A549 treated with Hydrocortisone at 1 μM for 4 hours (cell line): Measurements from ENCODE around the gene AGBL2. TPM values are rescaled to one million over a fixed set of nuclear protein-coding genes. Genes with fewer than 3 reads are reported as not detected.

ENCODE experiments used
- total RNA-seq: library from RNA; stranded (reverse); fragments of 200-300 nt; extraction: Qiagen RNA extraction; gene quantifications from 5 replicates; pipeline ENCODE4 v1.2.3, GENCODE V29; 2022

Gene AGBL2
- 0.64 to 1.4 TPM (median 1.1 TPM) in 5 replicates for total RNA-seq

GRCh38 chr11:47715082-47715669 lies at the start of gene AGBL2:
TSS of gene AGBL2 (minus strand) at chr11:47715369. CDS start at chr11:47714650, 719 bp downstream.

GRCh38 chr11:47642099-47642855 lies 72.9 kb downstream of the AGBL2 start, which contains the start of gene MTCH2:
TSS of gene MTCH2 (minus strand) at chr11:47642559. CDS start at chr11:47642465, 94 bp downstream.

Other genes with a start within 250 kb of the AGBL2 start
- 46.4 to 55.3 TPM (median 46.8 TPM) in 5 replicates for gene CELF1, start 162.2 kb downstream of the AGBL2 start, total RNA-seq
- gene PTPMT1, start 149.8 kb downstream of the AGBL2 start, total RNA-seq, result 52.6 to 77.9 TPM (median 76.2 TPM) in 5 replicates
- gene KBTBD4, start 136.4 kb downstream of the AGBL2 start, total RNA-seq, result 17.8 to 23.1 TPM (median 18.3 TPM) in 5 replicates
- 104 to 144 TPM (median 131 TPM) in 5 replicates for gene NDUFS3, start 136.3 kb downstream of the AGBL2 start, total RNA-seq
- not detected in 5 replicates for gene FAM180B, start 128.7 kb downstream of the AGBL2 start, total RNA-seq
- 0.09 to 0.21 TPM in 2 of 5 replicates, not detected in the others for gene C1QTNF4, start 121.0 kb downstream of the AGBL2 start, total RNA-seq
- gene MTCH2, start 72.8 kb downstream of the AGBL2 start, total RNA-seq, result 116 to 148 TPM (median 142 TPM) in 5 replicates
- gene FNBP4, start 52.0 kb upstream of the AGBL2 start, total RNA-seq, result 40.4 to 54.4 TPM (median 49.6 TPM) in 5 replicates
- gene NUP160, start 133.0 kb upstream of the AGBL2 start, total RNA-seq, result 25.2 to 38.3 TPM (median 28.7 TPM) in 5 replicates